SH-SY5Y (cell line): ENCODE measurements around the gene TRIM9.

Source experiments
- GATA2 ChIP-seq: IDR thresholded peaks from 2 replicates; pipeline ENCODE4 v1.6.1; 2011; ENCODE audit warnings: mild to moderate bottlenecking, low read depth, low read length
- GATA3 ChIP-seq: IDR thresholded peaks from 2 replicates; pipeline ENCODE4 v1.6.1; 2011; ENCODE audit warnings: low read depth, mild to moderate bottlenecking, low read length, moderate library complexity

GRCh38 chr14:50997712-50998111 lies 97.2 kb downstream of the TRIM9 start:
- TF ChIP-seq GATA3 (no peak), GATA2 (0 out of 2 replicates have a peak, but pooled peaks have one; percentile 12)
